GM12864 (cell line): ENCODE results near the gene ATF6.

Experiments
- DNase-seq: peaks from one replicate; pipeline ENCODE4 v3.0.0-alpha.2; 2011; ENCODE audit warnings: low read depth
- H3K4me3 ChIP-seq: 2 replicates; pipeline ENCODE4 v1.5.1; 2011; ENCODE audit warnings: mild to moderate bottlenecking, low read depth, low read length, control low read depth
- CTCF ChIP-seq: IDR thresholded peaks from 2 replicates; pipeline ENCODE4 v1.5.1; 2011; ENCODE audit warnings: low read depth, mild to moderate bottlenecking, moderate library complexity, low read length, control low read depth, inconsistent platforms; ENCODE audit errors: missing control alignments

Gene ATF6

DNA sequence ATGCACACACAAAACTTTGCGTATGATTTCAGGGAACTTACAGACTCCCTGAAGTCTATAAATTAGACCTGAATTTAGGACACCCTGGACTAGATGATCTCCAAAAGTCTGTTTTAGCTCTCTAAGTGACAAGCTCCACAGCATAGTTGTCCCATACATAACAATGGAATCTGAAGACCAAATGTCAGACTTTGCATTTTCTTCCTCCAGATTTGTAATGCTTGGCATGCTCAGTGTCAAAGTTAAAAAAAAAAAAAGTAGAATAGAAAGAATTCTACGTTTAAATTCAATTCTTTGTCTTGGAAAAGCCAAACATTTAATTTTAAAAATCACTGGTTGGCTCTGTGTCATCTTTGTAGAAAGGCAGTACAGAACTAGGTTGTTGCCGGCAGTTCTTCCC is 190.8 kb downstream of the ATF6 start:
- DNase-seq, result no peak
- no peak for TF ChIP-seq CTCF
- no peak overlapping the region for H3K4me3 ChIP-seq

DNA sequence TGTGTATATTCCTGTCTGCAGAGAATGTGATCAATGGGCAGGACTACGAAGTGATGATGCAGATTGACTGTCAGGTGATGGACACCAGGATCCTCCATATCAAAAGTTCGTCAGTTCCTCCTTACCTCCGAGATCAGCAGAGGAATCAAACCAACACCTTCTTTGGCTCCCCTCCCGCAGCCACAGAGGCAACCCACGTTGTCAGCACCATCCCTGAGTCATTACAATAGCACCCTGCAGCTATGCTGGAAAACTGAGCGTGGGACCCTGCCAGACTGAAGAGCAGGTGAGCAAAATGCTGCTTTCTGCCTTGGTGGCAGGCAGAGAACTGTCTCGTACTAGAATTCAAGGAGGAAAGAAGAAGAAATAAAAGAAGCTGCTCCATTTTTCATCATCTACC is 192.3 kb downstream of the ATF6 start:
- no peak for DNase-seq
- TF ChIP-seq CTCF, result no peak
- H3K4me3 ChIP-seq, result no peak overlapping the region

DNA sequence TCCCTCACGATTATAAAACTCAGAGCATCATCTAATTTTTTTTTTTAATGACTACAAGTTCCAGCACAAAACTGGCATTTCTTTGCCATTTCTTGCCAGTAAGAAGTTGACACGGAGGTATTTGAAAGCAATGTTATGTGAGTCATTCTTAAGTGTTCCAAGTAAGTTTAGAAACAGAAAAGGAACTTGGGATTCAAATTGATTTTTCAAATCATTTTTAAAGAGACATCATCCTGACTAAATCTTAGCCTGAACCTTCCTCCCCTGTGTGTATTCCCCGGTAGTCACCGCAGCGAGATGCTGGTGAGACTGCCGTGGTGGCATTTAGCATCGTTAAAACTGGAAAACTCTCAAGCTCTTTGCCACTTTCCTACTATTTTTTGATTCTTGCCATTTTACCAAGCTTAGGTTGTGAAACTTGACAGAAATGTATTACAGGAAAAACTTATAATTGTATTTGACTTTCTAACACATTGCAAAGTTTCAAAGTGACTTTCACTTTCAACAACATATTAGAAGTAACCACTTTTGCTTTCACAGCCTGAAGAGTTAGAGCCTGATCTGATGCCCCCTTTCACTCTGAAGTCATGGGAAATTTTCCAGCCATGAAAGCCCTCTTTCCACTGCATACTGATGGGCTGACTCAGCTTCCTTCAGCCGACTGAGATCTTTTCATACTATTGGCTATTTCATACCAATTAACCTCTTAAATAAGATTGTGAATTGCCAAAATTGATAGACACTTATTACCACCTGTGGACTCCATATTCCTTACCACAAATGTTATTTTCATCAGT is 196.2 kb downstream of the ATF6 start:
- DNase-seq, result peak; percentile 24
- no peak for TF ChIP-seq CTCF
- H3K4me3 ChIP-seq, result peak overlapping the region; percentile 36

GRCh38 chr1:161966067-161966466 is 199.9 kb downstream of the ATF6 start:
- TF ChIP-seq CTCF, result no peak
- H3K4me3 ChIP-seq, result no peak overlapping the region
- no peak for DNase-seq

DNA sequence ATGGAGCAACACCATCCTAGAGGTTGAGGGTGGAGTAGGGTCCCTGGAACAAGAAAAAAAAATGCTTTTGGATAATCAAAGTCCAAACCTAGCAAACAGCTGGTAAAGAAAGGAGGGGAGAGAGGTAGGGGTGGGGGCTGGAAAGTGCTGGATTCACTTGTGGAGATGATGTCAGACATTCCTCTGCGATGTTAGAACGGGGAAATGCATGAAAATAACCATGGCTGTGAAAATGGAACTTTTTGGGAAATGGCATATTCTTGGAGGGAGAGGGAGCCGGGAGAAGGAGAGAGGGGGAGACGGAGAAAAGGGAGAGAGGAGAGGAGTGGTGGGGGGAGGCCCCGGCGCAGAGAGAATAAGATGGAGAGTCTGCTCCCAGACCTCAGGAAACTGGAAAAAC is 203.9 kb downstream of the ATF6 start:
- H3K4me3 ChIP-seq, result no peak overlapping the region
- DNase-seq, result no peak
- TF ChIP-seq CTCF, result no peak

GRCh38 chr1:161970633-161971032 is 204.5 kb downstream of the ATF6 start:
- no peak for DNase-seq
- no peak overlapping the region for H3K4me3 ChIP-seq
- no peak for TF ChIP-seq CTCF

- TF ChIP-seq CTCF, result no peak
- DNase-seq, result no peak
- H3K4me3 ChIP-seq, result no peak overlapping the region
Observed at GRCh38 chr1:161972828-161973227, 206.7 kb downstream of the ATF6 start.
